Measurements from ENCODE around the gene DNAH6.
"Not testable (repeated sequence)": the region's sequence is repeated elsewhere in the genome, so short reads cannot be mapped to it uniquely, and the experiment has no call there.

DNAH6 gene

DNA sequence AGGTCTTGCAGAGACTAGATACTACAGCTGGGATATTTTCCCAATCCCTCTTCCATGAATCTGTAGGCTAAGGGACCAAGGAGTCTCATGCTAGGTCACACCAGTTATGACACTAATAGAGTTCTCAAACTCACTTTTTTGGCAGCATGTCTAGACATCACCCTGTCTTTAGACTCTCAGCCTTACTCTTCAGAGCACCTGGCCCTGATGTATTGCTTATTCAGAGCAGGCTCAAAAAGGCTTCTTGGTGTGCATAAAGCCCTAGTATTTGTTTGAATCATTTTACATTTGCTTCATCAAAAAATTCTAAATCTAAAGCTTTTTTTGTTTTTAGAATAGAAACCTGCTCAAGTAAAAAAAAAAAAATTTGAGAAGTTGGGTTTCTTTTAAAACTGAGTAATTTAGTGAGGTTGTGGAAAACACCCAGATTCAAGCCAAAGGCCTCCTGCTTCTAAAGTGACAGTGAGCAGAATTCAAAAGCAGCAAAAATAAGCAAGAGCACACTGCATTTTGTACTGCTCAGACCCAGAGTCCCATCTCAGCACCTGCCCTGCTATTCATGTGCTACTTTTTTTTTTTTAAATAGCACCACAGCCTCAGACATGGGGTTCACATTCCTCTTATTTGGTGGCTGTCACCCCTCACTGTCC, 18.0 kb upstream of the DNAH6 start:
- no peak for DNase-seq

DNA sequence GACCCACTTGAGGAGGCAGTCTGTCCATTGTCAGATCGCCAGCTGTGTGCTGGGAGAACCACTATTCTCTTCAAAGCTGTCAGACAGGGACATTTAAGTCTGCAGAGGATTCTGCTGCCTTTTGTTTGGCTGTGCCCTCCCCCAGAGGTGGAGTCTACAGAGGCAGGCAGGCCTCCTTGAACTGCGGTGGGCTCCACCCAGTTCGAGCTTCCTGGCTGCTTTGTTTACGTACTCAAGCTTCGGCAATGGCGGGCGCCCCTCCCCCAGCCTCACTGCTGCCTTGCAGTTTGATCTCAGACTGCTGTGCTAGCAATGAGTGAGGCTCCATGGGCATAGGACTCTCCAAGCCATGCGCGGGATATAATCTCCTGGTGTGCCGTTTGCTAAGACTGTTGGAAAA, 5.3 kb upstream of the DNAH6 start:
- DNase-seq = not testable (repeated sequence)

DNA sequence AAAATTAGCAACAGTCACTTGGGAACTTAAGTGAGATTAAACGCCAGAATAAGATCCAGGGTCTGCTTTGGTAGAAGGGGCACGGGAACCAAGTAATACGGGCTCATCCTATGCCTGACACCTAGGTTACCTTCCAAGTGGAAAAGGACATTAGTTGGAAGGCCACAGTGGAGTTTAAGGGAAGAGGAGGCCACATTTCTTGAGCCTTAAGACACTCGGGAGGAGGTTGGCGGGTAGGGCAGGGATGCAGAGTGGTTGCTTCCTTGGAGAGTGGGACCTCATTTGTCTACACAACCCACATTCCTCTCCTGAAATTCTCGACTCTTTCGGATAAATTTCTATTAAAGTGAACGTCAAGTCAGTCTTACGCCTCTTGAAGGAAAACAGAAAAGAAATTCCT, 510 bp upstream of the DNAH6 start:
- DNase-seq = no peak

DNA sequence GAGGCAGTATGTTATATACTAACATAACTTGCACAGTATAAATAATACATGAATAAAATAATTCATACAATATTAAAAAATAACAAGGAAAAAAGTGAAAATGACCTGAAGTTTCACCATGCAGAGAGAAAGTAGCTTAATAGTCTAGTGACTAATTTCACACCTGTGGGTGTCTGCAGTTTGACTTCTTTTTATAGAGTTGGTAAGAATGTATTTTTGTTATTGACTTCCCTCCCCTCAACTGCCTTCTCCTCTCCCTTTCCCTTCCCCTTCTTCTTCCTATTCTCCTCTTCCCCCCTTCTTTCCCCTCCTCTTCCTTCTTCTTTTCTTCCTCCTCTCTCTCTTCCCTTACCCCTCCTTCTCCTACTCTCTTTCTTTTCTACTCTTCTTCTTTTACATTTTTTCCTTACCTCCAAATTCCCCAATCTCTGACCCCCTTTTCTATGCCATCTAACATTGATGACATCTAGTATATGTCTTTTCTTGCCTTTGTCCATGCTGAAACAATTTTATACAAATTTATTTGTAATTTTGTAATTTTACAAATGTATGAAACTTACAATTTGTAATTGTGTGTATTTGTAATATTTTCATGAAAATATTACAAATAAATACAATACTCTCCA, 3.1 kb downstream of the DNAH6 start:
- no peak for DNase-seq

DNA sequence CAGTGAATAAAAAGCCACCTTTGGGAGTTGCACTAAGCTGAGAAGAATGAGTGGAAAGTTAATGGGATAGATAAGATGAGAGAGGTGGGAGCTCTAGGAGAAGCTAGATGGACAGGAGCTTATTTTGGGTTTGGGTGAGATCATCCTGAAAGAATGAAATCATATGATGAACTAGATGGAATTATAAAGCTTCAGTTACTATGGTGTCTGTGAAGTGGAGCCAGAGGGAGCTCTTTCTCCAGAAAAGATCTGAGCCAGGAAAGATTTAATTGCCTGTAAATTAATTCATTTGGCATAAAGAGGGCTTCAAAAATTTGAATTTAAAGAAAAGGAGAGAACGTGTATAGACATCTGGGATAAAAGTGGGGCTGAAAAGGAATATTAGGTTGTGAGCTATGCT, 10.3 kb downstream of the DNAH6 start:
- no peak for DNase-seq

DNA sequence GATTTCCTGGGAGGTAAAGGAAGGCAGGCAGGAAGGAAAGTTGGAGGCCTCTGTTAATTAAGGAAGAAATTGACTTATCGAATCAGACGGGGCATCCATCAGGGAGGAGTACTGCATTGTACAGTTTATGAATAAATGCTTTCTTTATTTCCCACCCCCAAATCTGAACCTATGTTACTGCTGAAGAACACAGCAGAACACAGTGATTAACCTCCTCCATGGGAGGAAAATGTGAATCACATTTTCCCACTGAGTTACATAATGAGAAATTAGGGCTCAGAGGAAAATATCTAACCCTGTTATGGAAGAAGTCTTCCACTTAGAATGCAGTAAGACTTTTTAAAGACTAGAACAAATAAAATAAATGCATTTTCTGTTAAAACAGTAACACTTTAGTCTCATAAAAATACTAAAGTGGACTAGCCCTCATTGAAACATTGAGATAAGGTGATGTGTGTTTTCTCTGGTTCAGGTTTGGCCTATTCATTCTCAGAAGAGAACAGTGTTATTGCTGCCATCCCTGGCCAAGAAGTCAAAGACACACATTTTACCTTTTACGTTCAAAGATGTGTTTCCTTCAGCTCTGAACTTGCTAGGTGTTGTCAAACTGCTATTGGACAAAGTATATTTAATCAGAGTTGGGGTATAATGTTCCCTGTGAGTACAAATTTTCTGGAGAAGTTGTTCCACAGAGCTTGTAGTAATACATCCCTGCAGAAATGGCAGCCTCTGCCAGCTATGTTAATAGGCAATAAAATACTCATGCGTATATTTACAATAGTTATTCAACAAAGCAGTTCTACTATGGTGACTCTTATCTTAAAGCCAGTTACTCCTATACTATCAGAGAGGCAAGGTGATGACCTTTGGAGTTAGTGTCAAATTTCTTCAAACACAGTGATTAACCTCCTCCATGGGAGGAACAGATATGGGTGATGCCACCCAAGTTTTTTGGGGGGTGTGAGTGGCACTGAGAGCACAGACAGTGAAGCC, 11.1 kb downstream of the DNAH6 start:
- DNase-seq = no peak

DNA sequence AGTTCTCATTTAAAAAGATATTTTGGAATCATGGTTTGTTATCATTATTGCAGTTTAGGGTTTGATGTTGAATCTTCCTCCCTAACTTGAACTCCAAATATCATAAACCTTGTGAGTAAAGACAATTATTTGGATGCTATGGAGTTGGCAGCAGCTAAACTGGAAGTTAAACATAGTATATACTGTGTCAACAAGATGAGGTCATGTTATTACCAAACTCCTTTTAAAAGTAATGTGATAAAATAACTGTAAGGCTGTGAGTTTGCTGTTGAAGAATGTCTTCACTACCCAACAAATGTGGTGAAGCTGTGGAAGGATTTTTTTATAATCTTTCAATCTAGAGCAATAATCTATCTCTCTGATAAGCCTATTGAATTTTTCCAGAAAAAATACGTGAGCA, 16.0 kb downstream of the DNAH6 start:
- no peak for DNase-seq

DNA sequence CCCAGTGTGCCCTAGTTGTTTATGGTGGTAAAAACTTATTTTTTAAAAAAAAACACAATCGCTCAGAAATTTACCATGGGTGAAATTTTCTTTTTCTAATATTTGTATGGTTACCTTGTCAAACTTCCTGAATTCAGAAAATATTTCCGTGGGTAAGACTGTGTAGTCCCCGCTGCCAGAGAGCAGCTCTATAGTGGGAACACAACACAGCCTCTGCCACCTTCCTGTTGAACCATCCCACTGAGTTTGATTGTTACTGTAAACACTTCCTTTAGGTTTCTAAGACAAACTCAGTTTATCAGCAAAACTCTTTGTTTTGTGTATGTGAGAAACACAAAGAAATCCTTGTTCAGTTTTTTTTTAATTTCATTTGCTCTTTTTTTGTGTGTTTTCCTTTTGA, 17.9 kb downstream of the DNAH6 start:
- no peak for DNase-seq

DNA sequence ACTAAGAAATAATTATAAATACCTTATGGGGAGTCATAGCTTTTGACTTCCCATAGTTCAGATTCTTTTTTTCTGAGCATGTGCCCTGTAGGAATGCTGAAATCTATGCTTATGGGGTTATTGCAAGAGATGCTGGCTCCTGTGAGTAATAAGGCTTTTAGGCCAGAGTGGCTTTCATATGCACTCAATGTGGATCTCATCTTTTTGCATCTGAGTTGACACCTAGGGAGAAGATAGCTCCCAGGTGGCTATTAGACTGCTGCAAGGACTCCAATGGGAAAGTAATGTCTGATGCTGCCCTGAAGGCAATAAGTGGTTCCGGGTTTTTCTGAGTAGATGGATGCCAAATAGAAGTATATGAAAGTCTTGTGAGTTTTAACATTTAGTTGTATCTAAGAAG, 21.0 kb downstream of the DNAH6 start:
- no peak for DNase-seq

DNA sequence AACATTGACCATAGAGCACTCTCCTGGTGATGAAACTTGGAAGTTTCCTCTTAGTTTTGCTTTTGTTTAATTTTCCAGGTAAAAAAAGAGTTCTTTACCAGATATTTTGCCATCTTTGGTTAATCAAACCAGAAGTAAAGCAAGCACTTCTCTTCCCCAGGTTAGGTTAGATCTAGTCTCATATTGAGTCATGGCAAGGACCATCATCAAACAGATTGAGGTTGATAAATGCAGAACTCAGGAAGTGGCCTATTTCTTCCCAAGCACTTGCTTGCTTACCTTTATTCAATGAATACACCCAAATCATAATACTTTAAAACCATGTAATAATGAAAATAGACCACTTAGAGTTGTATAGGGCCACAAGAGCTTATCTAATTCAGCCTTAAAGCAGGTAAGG, 23.4 kb downstream of the DNAH6 start:
- DNase-seq = no peak

DNA sequence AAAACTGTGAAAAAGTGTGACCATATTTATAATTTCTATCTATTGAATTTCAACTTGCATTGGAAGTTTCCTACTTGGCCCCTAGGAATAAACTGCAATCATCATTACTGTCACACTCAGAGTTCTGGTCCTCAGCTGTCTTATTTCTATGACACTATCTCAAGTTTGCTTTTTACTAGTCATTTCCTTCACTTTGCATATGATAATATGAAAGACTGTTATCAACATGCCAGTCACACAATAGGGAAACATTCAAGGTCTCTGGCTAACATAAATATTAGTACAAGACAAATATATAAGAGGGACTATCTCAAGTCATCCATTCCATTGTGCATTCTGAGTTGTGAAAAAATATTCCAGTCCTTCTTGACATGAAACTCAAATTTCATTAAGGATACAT, 28.7 kb downstream of the DNAH6 start:
- DNase-seq = no peak

DNA sequence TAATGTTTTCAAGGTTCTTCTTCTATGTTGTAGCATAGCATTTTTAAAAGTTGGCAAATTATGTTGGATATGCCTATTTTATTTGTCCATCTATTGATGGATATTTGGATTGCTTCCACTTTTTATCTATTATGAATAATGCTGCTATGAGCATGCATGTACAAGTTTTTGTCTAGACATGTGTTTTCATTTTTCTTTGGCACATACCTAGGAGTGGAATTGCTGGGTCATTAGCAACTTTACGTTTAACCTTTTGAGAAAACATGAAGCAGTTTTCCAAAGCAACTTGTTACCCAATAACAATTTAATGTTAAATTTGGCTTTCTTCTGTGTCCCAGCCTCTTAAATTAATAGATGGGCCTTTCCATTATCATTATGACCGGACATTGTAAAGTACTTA, 30.3 kb downstream of the DNAH6 start:
- DNase-seq = no peak

DNA sequence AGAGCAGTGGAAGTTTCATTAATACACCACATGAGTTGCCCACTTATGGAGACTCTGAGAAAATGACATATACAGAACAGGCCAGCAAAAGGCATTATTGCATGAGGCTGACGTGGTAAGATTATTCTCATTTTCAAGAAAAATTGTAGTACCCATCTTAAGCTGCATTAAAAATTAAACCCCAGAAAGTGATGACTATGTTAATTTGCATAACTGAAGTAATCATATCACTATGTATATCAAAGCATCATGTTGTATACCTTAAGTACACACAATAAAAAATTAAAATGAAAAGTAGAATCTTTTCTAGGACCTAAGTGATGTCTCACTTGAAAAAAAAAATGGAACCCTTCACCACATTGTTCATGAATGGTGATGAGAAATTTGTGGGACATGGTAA, 32.0 kb downstream of the DNAH6 start:
- no peak for DNase-seq

DNA sequence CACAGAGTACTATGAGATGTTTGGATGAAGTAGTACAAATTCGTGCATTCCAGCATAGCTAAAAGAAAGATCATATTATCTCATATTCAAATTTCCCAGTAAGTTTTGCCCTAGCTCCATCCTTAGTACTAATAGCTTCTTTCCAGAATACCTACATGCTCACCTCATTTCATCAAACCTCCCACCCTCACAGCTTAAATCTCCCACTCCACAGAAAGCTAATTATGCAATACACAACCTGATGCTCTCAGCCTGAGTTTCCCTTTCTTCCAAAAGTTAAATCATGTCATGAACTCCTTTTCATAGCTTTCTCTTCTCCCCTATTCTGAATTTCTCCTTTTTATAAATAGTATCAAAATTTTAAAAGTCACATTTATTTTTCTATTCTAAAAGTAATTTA, 34.6 kb downstream of the DNAH6 start:
- DNase-seq = no peak

DNA sequence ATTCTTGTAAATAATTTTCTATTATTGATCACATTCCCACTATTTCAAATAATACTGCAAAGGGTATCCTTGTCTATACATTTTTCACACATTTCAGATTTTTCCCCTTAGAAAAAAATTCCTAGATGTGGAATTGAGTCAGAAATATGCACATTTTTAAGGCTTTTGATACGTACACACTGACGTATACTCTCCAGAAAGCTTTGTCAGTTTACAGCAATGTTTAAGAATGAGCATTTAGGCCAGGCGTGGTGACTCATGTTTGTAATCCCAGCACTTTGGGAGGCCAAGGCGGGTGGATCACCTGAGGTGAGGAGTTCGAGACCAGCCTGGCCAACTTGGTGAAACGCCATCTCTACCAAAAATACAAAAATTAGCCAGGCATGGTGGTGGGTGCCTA, 35.2 kb downstream of the DNAH6 start:
- not testable (repeated sequence) for DNase-seq

DNA sequence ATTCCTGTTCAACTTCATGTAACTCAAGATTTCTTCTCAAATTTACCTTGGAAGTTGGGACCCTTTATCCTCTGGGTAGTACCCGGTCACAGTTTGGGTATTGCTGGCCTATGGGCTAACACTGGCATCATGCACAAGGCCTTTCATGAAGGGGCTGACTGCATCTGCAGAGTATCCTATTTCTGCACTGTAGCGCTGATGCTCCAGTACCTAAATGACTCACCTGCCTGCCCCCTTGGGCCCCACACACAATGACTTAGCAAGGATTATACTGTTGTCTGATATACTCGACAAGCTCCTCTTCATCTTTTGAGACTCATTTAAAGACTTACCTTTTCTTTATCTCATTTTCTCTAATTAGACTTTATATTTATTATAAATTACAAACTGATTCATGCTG, 39.9 kb downstream of the DNAH6 start:
- no peak for DNase-seq

DNA sequence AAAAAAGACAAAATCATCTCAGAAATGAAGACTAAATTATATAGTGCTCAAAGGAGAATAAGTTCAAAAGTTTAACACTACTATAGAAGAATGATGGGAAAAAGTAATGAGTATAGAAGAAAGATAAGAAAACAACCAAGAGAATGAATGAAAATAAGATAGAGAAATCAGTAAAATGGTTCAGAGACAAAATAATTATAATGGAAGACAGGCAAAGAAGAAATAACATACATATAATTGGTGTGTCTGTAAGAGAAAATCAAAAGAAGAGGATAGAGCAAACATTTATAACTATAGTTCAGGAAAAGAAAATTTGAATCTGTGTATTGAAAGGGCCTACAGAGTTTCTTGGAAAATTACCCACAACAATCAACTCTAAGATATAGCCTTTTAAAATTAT, 43.5 kb downstream of the DNAH6 start:
- DNase-seq = no peak

DNA sequence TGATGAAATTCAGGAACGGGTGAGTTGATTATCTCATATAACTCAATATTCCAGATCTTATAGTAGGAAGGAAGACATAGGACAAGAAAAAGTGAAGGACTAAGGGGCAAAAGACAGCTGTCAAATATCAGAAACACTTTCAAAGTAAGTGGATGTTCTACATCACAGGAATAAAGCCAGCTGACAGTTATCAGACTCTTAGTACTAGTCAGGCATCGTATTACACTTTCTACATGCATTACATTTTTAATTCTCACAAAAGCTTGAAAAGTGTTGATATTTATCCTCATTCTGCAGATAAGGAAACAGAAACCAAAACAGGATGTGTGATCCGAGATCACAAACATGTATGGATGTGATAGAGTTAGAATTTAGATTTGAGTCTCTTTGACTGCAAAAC, 63.4 kb downstream of the DNAH6 start:
- DNase-seq = no peak

DNA sequence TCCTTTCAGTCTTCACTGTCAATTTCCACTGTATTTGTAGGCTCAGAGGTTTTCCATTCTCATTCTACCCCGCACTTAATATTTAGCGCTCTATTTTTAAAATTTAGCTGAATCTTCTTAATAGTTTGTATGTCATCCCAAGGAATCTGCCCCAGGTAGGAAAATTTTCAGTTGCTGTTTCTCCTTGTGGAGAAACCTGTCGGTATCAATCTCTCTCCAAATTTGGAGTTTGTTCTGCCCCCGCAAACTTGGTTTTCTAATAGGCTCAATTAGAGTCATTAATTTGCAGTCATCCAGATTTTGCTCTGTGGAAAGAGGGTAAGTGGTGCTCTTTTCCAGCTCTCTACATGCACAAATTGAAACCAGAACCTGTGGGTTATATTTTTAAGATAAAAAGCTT, 87.6 kb downstream of the DNAH6 start:
- DNase-seq = no peak

DNA sequence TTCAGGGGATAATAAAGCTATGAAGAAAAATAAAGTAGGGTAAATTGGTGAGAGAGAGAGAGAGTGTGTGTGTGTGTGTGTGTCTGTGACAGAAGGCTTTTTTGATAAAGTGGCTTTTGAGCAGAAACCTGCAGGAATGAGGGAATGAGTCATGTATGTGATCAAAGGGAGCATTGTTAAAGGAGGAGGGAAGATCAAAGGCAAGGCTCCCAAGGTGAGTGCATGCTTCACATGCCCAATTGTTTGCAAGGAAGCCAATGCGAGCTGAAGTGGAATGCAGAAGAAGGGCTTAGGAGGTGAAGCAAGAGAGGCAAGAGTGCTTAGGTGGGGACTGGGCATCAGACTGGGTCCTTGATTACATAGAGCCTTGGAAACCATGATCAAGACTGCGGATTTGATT, 96.8 kb downstream of the DNAH6 start:
- DNase-seq = peak; percentile 91

DNA sequence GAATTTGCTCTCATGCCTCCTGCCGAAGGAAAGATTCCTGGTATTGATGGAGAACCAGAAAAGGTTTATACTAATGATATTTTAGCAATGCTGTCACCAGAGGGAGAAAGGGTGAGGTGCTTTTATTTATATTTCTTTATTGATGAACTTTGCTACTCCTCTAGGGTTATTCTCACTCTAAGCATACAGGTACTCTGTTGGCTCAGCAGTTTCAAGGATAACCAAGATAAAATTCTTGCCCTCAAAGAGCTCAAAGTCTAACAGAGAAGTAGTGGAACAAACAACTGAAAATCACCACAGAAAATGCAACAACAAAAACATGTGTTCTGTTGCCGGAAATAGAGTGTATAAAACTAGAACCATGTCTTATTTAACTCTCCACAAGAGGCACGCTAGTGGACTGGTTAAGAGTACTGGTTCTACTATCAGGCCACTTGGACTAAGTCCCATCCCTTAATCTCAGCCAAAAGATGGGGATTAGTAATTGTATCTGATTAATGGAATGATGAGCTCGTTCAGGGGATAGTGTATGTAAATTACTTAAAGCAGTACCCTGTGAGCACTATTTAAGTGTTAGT, 103.6 kb downstream of the DNAH6 start:
- no peak for DNase-seq

DNA sequence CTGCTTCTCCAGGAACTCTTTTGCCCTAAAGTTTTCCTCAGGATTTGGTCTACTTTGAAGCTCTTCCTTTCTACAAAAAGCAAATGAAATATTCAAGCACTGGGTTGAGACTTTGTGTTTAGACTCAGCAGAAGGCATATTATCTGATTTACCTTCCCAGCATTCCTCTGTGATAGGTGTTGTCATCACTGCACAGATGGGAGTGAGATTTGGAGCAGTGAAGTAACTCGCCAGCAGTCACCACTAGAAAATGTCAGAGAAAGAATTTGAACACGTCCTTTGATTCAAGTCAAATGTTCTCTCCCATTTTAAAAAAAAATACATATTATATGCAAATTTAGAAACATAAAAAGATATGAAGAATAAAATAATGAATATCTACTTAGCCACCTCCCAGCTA, 112.2 kb downstream of the DNAH6 start:
- no peak for DNase-seq

DNA sequence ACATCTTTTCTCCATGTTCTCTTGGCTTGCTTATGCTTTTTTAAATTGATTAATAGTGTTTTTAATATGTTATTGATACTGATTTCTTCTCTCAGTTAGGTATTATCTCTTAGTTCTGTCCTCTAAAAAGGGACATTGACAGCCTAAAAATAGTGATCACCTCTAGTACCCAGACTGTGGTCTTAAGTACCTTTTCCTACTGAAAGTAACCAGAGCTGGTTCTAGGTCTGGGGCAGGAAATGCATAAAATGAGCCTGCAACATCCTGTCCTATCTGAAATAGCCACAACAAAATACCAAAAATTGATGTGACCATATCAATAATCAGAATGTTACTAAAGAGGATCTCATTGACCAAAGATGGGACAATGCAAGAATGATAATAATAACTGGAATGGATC, 113.3 kb downstream of the DNAH6 start:
- DNase-seq = no peak

DNA sequence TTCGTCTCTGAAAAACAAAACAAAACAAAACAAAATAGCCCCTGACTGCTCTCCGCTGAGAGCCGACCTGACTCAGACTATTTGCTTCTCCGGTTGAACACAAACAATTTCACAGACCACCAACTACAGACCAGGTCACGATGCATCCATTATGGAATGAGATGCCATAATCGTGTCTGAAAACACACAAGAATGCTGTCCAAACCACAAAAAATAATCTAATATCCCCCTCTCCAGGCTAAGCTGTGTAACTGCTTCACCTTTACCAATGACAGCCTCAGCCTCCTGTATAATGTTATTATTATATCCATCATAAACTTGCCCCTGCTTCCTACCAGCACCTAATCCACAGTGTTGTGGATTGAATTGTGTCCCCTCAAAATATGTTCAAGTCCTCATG, 114.7 kb downstream of the DNAH6 start:
- DNase-seq = no peak

Measured in islet precursor cell (in vitro differentiated cells).